Measurements from ENCODE around the gene SHD. TPM values are rescaled to one million over a fixed set of nuclear protein-coding genes. Genes with fewer than 3 reads are reported as not detected.
A peak's percentile ranks its signal among the peaks of the same experiment; 100 is the strongest.

Gene SHD
- total and polyA plus RNA-seq, 2 of the 13 experiments (the other 11 are each of a cell fraction or from before 2014, with no cell fraction given), result 0.11 to 0.20 TPM

DNA sequence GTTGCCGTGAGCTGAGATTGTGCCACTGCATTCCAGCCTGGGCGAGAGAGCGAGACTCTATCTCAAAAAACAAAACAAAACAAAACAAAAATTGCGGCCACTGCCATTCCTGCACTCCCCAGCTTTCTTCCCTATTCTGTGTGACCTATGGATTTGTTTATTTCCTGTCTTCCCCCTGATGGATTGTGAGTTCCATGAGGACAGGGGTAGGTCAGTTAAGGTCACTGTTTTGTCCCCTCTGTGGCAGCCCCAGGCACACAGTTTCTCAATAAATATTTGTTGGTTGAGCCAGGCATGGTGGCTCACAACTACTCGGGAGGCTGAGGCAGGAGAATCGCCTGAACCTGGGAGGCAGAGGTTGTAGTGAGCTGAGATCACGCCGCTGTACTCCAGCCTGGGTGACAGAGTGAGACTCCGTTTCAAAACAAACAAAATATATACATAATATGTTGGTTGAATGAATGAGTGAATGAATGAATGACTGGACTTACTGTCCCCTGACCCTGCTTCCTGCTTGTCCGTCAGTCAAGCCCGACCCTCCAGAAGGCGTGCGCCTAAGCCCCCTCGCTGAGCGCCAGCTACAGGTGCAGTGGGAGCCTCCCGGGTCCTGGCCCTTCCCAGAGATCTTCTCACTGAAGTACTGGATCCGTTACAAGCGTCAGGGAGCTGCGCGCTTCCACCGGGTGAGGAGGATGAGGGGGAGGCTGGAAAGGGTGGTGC lies 44.8 kb upstream of the SHD start (continued):
- TF ChIP-seq PHF20 (CRISPR knock-in tag; IDR thresholded peaks at IDR 0.05) (no peak; the same call in 1 of the 2 replicates), ZNF615 (CRISPR knock-in tag; IDR thresholded peaks at IDR 0.05; ENCODE audit: borderline replicate concordance) (no peak), RELA (CRISPR knock-in tag; IDR thresholded peaks at IDR 0.05) (no peak), ZNF24 (IDR thresholded peaks at IDR 0.05) (peak; percentile 92), FOXP1 (IDR thresholded peaks at IDR 0.05) (0 out of 2 replicates have a peak, but pooled peaks have one; percentile 31), FOXP1 (CRISPR knock-in tag; IDR thresholded peaks at IDR 0.05) (peak; percentile 88), SOX13 (IDR thresholded peaks at IDR 0.05) (no peak), SOX13 (CRISPR knock-in tag; conservative IDR thresholded peaks at IDR 0.05 in 1 of 2, IDR thresholded peaks at IDR 0.05 in 1 of 2) (peak in 1 of 2 experiments; percentile 32; a peak in 1 of 4 replicates), NFKB2 (CRISPR knock-in tag; IDR thresholded peaks at IDR 0.05; ENCODE audit: borderline replicate concordance) (0 out of 2 replicates have a peak, but pooled peaks have one; percentile 26), ELF3 (CRISPR knock-in tag; IDR thresholded peaks at IDR 0.05) (peak; percentile 52; the same call in 1 of the 2 replicates)
- TF ChIP-seq, protein P1, sequence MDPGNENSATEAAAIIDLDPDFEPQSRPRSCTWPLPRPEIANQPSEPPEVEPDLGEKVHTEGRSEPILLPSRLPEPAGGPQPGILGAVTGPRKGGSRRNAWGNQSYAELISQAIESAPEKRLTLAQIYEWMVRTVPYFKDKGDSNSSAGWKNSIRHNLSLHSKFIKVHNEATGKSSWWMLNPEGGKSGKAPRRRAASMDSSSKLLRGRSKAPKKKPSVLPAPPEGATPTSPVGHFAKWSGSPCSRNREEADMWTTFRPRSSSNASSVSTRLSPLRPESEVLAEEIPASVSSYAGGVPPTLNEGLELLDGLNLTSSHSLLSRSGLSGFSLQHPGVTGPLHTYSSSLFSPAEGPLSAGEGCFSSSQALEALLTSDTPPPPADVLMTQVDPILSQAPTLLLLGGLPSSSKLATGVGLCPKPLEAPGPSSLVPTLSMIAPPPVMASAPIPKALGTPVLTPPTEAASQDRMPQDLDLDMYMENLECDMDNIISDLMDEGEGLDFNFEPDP (CRISPR knock-in tag; conservative IDR thresholded peaks at IDR 0.05), result 0 out of 2 replicates have a peak, but pooled peaks have one; percentile 44
- TF ChIP-seq, protein P2, sequence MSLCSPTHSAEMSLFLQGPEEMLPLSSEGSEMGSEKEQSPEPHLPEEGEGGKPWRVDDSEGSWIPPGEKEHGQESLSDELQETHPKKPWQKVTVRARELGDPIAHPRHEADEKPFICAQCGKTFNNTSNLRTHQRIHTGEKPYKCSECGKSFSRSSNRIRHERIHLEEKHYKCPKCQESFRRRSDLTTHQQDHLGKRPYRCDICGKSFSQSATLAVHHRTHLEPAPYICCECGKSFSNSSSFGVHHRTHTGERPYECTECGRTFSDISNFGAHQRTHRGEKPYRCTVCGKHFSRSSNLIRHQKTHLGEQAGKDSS (CRISPR knock-in tag; IDR thresholded peaks at IDR 0.05; ENCODE audit: borderline replicate concordance, low read depth), result no peak
